NB4 (cell line): ENCODE measurements around the gene PUSL1.

ENCODE experiments used
- DNase-seq: peaks from one replicate; pipeline ENCODE4 v3.0.0; 2010; ENCODE audit warnings: low read depth
- H3K4me3 ChIP-seq: one replicate; pipeline ENCODE4 v1.5.1; 2011; ENCODE audit warnings: mild to moderate bottlenecking, low read depth, low read length, moderate library complexity
- CTCF ChIP-seq: IDR thresholded peaks from one replicate; pipeline ENCODE4 v1.5.1; 2012; ENCODE audit warnings: low read depth, low read length
- MAX ChIP-seq: IDR thresholded peaks from 2 replicates; pipeline ENCODE4 v1.6.1; 2011; ENCODE audit warnings: low read depth, low read length
- MYC ChIP-seq: IDR thresholded peaks from 2 replicates; pipeline ENCODE4 v1.6.1; 2011; ENCODE audit warnings: low read depth, low read length
- POLR2A ChIP-seq: IDR thresholded peaks from 2 replicates; pipeline ENCODE4 v1.6.1; 2011; ENCODE audit warnings: mild to moderate bottlenecking; ENCODE audit not compliant: insufficient read length; ENCODE audit errors: extremely low read depth

PUSL1 gene

GRCh38 chr1:1348420-1349255 lies 40.2 kb downstream of the PUSL1 start:
- DNase-seq, result peak; percentile 59
- H3K4me3 ChIP-seq, result peak overlapping the region; percentile 67
- TF ChIP-seq MAX (peak; percentile 41; the same call in 1 of the 2 replicates), MYC (peak; percentile 43; the same call in 1 of the 2 replicates), POLR2A (no peak)

GRCh38 chr1:1349256-1350012 lies 41.0 kb downstream of the PUSL1 start, which contains the start of gene DVL1:
TSS of gene DVL1 (minus strand) at chr1:1349418. CDS start at chr1:1349065, 353 bp downstream.
- peak; percentile 81 for DNase-seq
- TF ChIP-seq MAX (no peak), MYC (0 out of 2 replicates have a peak, but pooled peaks have one; percentile 3), CTCF (peak; percentile 41), POLR2A (peak; percentile 65)
- H3K4me3 ChIP-seq, result peak within 1 kb of the TSS; percentile 67

- no peak for DNase-seq
- H3K4me3 ChIP-seq, result no peak overlapping the region
- TF ChIP-seq POLR2A (no peak), CTCF (no peak), MAX (no peak), MYC (no peak)
Measured at GRCh38 chr1:1351511-1352427, 43.4 kb downstream of the PUSL1 start.

GRCh38 chr1:1352786-1353388 lies 44.5 kb downstream of the PUSL1 start:
- TF ChIP-seq POLR2A (no peak), MYC (no peak), MAX (no peak), CTCF (no peak)
- no peak overlapping the region for H3K4me3 ChIP-seq
- no peak for DNase-seq

GRCh38 chr1:1353389-1354151 lies 45.2 kb downstream of the PUSL1 start:
- H3K4me3 ChIP-seq, result no peak overlapping the region
- DNase-seq, result no peak
- TF ChIP-seq CTCF (no peak), MYC (no peak), MAX (no peak), POLR2A (no peak)
